Transverse colon (tissue), 4 donors: ENCODE results near the gene TOM1L2.

ENCODE experiments used
- CTCF ChIP-seq, 5 experiments: fragments of 200-600 bp in 3 of 5; fragments of 450-650 bp in 2 of 5; sonication (generic) in 3 of 5; IDR thresholded peaks; 1 replicate in 2 of 5; 2 replicates in 3 of 5; pipeline ENCODE4 v1.5.1; 2016 to 2017; ENCODE audit warnings: antibody characterized with exemption in 5 of 5, inconsistent platforms in 3 of 5, mild to moderate bottlenecking in 2 of 5, moderate library complexity in 1 of 5
- EP300 ChIP-seq: sonication (generic); formaldehyde crosslinking; IDR thresholded peaks from one replicate; pipeline ENCODE4 v1.6.1; 2017; ENCODE audit warnings: antibody characterized with exemption, low read depth
- POLR2AphosphoS5 ChIP-seq, 3 donors: sonication (generic); formaldehyde crosslinking; IDR thresholded peaks; one replicate each; pipeline ENCODE4 v1.6.1; 2016; ENCODE audit warnings: antibody characterized with exemption in 3 of 3

- TF ChIP-seq POLR2AphosphoS5 (IDR thresholded peaks at IDR 0.05) (no peak), CTCF (IDR thresholded peaks at IDR 0.05) (no peak), EP300 (no peak)
Observed at GRCh38 chr17:17805575-17805974, 166.6 kb downstream of the TOM1L2 start.
